Measurements from ENCODE around the gene SPACA1.
"Not testable (repeated sequence)": the region's sequence is repeated elsewhere in the genome, so short reads cannot be mapped to it uniquely, and the experiment has no call there.

The SPACA1 gene

DNA sequence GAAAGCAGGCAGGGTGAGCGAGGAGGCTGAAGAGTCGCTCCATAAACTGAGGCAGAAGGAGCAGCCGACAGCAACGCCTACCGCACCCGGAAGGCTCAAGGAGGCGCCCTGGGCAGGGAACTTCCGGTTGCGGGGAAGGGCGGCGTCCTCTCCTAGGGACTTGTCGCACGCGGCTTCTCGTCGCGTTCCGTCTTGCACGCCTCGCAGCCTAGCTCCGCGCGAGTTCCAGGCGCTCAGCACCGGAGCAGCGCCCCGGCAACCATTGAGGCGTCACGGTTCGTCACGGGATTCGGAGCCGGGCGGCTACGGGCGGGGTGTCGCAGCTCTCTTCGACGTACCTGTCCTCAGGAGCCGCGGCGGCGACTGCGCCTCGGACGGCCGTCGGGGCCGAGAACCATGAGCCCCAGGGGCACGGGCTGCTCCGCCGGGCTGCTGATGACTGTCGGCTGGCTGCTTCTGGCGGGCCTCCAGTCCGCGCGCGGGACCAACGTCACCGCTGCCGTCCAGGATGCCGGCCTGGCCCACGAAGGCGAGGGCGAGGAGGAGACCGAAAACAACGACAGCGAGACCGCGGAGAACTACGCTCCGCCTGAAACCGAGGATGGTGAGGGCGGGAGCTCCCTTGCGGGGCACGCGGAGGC, at the start of gene SPACA1:
Gene SPACA1, plus strand, starts transcription at position 332 of the 641 bp plus-strand sequence. Its CDS starts 65 bp downstream, at position 397.
- no peak for DNase-seq

DNA sequence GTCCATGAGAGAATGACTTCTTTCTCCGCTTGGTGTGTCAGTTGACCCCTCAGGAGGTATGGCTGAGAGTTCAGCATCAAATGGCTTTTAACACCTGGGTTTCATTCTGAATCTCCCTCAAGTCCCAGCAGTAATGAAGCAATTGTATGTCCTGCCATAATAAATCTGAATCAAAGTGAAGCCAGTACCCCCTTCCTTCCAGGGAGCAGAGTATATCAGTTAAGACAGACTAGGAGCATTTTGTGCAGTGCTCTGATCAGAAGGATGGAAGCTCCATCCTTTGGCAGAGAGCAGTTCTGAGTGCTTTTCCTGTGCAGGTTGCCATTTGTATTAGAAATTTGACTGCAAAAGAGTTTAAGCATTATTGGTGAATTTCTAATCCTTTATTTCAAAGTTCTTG, 46.9 kb upstream of the SPACA1 start:
- no peak for DNase-seq

- not testable (repeated sequence) for DNase-seq
These were observed 46.4 kb upstream of the SPACA1 start for GRCh38 chr6:88001279-88001678.

DNA sequence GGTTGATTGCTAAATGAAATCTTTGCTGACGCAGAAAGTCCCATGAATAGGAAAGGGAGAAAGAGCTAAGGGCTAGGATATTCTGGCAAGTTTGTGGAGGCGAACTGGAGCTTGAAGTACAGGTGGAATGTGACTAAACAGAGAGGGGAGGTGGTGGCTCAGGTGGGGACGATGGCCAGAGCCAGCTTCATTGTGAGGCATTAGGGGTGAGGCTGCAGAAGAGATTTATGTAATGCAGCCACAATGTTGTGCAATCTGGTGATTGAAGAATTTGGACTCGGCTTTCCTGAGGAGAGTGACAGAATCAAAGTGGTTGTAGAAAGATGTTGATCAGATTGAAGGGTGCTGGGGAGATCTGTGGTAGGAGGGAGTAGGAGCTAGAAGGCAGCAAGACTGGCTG, 42.9 kb upstream of the SPACA1 start:
- DNase-seq = no peak

- DNase-seq = no peak
These were observed 41.1 kb upstream of the SPACA1 start for GRCh38 chr6:88006557-88006956.

DNA sequence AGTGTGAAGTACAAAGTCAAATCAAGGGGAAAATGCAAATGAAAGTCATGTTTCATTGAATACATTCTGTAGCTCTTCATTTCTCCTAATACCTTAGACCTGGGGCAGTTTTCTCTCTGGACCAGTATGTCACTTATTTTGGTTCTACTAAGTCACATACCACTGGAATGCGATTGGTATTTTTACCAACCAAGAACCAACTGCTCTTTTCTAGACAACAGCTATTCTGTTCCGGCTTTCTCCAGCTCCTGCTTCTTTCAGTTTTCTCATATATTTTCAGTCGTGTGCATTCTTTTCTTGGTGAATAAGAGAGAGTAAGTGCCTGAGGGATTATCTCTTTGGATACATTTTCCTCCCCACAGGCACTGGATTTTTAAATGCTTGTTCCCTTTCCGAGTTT, 39.2 kb upstream of the SPACA1 start:
- DNase-seq = no peak

- no peak for DNase-seq
These were observed 38.8 kb upstream of the SPACA1 start for GRCh38 chr6:88008831-88009231.

DNA sequence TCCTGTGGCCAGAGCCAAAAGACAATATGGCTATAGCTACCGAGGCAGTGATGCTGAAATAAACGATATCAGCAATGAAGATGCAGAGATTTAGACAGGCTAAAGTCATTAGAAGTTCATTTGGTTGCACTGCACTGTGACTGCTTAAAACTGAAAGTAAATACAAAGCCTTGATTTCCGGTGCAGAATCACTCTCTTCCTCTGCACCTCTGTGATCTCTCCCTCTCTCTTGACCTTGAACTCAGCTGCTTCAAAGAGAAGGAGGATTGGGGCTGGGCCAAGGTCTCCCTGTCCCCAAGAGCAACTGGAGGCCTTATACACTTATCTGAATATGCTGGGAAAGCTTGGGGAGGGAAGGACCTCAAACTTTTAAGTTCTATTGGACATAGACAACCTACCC, 34.6 kb upstream of the SPACA1 start:
- no peak for DNase-seq

DNA sequence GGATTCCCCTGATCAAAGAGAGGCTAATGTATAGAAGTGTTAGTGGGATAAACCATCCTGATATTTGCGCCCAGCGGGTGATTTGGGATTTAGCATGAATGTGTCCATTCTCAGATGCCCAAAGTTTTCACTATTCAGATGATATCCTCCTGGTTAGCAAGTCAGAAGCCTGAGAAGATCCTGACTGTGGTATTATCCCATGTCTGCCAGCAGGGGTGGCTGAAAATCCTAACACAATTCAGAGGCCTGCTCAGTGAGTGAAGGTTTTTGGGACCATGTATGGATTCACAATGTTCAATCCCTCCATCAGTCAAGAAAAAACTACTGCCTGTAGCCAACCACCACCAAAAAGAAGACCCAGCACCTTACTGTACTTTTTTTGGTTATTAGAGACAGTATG, 34.1 kb upstream of the SPACA1 start:
- no peak for DNase-seq

- no peak for DNase-seq
These were observed 27.2 kb upstream of the SPACA1 start for GRCh38 chr6:88020439-88020838.

DNA sequence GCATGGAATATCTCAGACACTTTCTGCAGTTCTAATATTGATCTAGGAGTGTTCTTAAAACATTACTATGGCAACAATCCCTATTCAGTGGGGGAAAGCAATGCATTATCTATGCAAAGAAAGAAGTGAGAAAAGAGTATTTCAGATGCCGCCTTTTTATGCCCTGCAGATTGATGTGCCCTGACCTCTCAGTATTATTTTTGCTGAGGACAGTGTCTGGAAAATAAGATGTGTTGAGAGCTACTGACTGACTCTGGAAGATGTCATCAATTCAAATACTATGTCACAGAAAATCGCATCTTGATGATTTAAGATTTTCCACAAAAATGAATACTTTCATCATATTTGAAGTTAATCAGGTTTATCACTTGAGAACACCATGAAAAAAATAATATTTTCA, 22.9 kb upstream of the SPACA1 start:
- no peak for DNase-seq

GRCh38 chr6:88031550-88031949, 16.1 kb upstream of the SPACA1 start:
- DNase-seq = no peak

GRCh38 chr6:88044530-88044929, 3.1 kb upstream of the SPACA1 start:
- no peak for DNase-seq

DNA sequence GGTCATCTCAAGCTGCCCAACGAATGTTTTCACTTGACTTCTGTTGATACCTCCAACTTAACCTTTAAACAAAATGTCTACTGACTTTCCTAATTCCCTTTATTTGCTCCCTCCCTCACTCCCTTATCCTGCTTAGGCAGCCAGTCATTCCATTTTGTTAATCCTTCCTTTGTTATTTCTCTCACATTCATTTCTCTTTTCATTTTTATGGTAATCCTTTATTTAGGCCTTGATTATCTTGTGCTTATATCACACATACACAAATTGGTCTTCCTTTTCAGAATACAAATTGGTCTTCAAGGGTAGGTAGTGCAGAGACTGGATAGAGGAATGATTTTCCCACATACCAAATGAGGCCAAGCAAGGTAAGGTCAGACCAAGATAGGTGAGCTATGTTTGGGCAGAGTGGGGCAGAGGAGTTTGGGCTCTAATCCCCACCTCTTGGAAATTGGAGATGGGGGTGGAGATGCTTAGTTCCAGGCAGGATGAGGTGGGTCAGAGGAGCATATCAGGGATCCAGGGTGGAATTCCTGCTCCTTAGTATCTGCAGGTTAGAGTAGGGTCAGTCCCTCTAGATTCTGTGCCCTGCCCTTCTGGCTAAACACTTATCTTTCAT, 2.0 kb upstream of the SPACA1 start:
- no peak for DNase-seq

DNA sequence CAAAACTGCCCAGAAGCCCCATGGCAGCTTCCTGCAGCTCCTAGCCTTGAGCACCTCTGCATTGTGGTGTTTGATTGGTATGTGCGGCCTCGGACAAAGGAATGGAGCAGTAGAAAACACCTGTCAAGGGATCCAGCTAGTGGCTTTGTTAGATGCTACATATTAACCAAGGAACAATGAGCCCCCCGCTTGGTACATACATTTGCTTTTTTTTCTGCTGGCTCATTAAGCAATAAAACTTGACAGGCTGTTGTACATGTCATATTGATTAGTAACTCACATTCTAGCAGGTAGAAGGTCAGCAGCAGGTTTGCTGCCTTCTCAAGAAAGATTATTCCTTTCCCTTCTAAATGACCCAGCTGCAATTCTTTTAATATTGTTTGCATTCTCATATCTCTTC, 937 bp downstream of the SPACA1 start:
- no peak for DNase-seq

DNA sequence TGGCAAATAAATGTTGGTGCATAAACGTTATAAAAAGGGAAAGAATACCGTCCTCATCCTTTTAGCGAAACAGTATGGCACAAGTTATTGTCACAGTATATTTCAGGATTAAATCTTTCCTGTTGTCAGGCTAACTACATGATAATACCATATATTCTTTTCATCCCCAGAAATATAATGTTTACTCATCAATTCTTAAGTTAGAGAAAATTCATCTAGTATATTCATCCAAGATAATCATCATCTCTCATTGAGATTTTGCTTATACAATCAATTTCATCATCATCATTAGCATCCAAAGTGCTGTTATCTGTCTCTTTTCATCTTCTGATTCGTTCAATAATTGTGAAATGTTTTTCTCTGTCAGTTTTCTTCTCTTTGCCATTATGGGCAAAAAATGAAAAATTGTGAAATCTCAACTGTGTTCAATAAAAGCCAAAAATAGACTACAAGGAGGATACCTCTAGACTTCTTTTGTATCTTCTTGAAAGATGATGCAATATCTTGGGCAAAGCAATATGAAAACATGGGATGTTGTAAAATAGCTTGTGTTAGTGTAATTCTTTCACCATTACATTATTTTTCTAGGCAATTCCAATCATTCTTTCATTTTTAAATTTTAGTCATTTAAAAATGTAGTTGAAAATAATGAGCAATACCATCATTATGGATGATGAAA, 2.6 kb downstream of the SPACA1 start:
- no peak for DNase-seq

DNA sequence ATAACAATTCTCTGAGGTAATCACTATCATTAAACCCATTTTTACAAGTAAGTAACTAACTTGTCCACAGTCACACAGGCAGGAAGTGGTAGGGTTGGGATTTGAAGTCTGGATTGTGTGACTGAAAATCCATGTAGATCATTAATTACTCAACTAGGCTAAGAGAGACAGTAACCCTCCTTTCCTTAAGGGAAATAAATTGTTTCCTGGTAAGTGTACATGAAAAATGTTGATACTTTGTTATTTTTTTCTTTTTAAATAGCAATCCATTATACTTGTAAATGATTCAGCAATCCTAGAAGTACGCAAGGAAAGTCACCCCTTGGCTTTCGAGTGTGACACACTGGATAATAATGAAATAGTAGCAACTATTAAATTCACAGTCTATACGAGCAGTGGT, 11.6 kb downstream of the SPACA1 start:
- no peak for DNase-seq

DNA sequence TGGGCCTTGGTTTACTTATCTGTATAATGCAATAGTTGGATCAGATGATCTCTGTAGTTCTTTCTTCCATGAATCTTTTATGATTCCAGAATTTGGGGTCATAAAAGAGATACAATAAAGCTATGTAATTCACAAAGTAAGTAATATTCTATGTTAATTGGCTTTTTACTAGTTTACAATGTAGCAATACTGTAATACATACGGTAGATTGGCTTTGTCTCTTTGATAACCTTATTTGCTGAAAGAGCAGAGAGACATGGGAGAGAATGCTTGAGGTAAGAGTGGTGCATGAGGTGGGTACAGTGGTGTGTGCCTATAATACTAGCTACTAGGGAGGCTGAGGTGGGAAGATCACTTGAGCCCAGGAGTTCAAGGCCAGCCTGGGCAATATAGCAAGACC, 14.7 kb downstream of the SPACA1 start:
- DNase-seq = no peak

DNA sequence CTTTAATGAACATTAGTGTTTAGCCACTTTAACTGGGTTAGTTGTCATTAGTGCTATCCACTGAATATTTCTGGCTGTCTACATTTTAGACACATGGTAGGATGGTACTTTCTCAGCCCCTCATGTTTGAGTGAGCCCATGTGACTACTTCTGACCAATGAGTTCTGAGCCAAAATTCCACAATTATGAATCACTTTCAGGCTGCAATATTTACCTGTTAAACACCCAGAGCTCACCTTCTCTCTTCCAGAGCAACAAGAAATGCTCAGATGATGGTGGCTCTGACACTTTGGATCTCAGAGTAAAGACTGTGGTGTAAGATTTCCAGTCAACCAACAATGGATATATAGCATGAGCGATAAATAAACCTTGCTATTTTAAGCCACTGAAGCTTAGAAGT, 24.8 kb downstream of the SPACA1 start:
- no peak for DNase-seq

- DNase-seq = no peak
These were observed 27.1 kb downstream of the SPACA1 start for GRCh38 chr6:88074791-88075190.

DNA sequence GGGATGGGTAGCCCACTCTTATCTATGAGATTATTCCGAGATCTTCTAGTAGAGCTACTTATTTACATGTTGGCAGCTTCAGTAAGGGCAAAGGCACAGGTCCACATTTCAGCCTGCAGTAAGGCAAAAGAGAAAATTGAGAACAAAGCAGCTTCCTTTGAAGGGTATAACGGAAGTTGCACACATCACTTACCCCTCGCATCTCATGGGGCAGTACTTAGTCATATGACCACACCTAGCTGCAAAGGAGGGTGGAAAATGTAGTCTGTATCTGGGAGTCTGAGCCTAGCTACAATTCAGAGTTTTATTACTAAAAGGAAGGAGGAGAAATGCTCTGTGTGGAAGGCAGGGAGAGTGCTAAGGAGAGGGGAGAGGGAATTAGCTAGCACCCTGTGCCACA, 29.7 kb downstream of the SPACA1 start:
- DNase-seq = no peak

- DNase-seq = no peak
These were observed 39.2 kb downstream of the SPACA1 start for GRCh38 chr6:88086792-88087191.

DNA sequence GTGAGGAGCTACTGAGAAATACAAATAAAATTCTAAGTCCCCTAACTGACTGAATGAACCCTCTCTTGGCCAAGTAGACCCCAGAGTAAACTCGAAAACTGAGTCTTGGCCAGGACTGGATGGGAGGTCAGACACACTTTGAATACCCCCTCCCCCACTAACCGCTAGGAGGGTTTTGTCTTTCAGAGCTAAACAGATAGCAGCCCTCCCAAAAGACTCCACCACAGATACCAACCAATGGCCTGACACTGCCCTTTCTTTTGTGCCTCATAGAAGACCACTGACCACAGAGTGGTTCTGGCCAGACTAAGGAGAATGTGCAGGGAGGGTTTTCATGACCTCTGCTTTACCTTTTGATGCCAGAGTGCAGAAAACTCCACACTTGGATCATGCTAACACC, 42.1 kb downstream of the SPACA1 start:
- no peak for DNase-seq

DNA sequence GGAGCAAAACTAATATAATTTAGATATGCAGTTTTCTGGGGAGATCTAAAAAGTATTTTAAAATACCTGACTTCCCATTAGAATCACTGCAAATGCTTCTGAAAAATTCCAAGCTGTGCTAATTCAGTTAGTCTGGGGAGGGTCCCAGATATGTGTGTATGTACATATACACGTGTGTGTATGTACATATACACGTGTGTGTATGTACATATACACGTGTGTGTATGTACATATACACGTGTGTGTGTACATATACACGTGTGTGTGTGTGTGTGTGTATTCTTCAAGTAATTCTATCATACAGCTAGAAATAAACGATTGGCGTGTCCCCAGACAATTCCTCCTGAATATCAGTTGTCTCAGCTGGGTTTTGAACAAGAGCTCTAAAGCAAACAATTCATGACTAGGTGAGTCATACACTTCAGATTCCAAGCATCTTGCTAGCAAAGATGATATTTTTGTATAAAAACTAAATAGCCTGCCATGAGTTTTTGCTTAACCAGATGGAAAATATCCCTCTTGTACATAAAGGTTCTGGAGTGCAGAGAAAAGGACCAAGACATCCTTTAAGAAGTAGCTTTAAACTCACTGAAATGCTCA, 58.2 kb downstream of the SPACA1 start:
- no peak for DNase-seq
